ENCODE results near the gene TTLL11.

Gene TTLL11

DNA sequence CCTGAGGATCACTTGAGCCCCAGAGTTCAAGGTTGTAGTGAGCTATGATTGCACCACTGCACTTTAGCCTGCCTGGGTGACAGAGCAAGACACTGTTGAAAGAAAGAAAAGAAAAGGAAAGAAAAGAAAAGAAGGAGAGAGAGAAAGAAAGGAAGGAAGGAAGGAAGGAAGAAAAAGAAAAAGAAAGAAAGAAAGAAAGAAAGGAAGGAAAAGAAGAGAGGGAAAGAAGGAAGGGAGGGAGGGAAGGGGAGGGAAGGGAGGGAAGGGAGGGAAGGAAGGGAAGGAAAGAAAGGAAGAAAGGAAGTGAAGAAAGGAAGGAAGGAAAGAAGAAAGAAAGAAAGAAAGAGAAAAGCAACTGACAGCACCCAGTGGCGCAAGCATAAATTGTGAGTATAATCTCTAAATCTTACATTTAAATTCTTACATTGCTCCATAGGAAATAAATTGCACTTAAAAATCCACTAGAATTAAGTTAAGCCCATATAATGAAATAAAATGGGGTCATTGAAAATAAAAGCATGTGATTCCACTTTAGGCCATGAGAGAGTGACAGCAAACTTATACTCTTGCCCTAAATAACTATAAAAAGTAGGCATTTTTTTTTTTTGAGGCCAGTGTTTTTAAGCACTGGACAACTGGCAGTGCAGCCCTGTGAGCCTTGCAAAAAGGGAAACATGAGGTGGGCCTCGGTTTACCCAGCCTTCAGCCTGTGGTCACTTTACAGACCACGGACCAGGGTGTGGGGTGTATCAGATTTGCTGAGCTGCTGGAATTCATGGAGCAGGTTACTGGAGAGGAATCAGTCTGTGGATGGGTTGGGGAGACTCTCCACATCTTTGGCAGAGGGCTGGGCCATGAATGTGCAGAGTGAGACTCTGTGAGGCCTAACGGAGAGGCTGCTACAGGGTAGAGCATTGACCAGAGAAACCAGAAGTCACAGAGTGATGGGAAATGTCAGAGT, 175.5 kb downstream of the TTLL11 start:
- no peak overlapping the region for H3K4me3 ChIP-seq (ENCODE audit: low read depth, low read length)
- TF ChIP-seq, protein P1, sequence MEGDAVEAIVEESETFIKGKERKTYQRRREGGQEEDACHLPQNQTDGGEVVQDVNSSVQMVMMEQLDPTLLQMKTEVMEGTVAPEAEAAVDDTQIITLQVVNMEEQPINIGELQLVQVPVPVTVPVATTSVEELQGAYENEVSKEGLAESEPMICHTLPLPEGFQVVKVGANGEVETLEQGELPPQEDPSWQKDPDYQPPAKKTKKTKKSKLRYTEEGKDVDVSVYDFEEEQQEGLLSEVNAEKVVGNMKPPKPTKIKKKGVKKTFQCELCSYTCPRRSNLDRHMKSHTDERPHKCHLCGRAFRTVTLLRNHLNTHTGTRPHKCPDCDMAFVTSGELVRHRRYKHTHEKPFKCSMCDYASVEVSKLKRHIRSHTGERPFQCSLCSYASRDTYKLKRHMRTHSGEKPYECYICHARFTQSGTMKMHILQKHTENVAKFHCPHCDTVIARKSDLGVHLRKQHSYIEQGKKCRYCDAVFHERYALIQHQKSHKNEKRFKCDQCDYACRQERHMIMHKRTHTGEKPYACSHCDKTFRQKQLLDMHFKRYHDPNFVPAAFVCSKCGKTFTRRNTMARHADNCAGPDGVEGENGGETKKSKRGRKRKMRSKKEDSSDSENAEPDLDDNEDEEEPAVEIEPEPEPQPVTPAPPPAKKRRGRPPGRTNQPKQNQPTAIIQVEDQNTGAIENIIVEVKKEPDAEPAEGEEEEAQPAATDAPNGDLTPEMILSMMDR (IDR thresholded peaks at IDR 0.05; ENCODE audit: control insufficient read depth, extremely low read depth, insufficient read depth): no peak
- no peak for DNase-seq (ENCODE audit: low read depth)

DNA sequence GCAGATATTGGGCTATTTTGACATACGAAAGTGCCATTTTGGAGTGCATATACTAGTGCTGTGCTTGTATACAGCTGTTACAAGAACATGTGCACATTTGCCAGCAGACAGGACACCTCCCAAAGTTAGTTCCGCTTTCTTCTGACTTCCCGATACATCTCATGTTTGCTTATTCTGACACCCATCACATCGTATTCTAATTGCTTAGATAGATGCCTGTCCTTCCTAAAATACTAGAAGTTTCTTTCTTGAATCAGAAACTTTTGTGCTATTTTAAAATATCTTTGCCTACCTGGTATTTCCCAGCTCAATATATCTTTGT, 177.8 kb downstream of the TTLL11 start:
- TF ChIP-seq, protein P1 (IDR thresholded peaks at IDR 0.05; ENCODE audit: control insufficient read depth, extremely low read depth, insufficient read depth): no peak
- no peak overlapping the region for H3K4me3 ChIP-seq (ENCODE audit: low read depth, low read length)
- no peak for DNase-seq (ENCODE audit: low read depth)

DNA sequence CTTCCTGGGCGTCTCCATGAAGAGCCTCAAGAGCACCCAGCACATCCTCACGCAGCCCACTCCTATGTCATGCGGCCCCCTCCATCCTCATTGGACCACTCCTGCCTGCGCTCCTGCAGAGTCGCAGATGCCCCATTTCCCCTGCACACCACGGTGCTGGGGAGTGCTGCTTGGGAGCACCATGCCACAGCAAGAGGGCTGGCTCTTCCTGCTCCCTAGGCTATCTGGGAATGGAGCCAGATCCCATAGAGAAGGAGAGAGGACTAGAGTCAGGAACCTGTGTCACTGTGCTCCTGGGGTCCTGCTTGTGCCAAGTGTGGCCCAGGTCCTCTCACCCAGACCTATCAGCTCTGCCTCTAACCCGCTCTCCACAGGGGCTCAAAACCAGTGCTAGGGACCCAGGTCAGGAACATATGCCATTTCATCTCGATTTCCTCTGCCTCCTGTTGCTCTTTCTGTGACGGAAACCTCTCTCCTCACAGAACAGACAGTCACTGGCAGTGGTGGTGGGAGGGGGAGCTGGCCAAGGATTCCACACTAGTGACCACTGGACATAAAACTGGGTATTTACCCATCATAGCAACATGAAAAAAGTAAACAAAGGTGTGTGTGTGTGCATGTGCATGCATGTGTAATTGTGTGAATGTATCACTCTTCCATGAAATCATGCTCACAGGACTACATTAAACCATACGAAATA, 178.4 kb downstream of the TTLL11 start:
- no peak for DNase-seq (ENCODE audit: low read depth)
- TF ChIP-seq, protein P1 (IDR thresholded peaks at IDR 0.05; ENCODE audit: control insufficient read depth, extremely low read depth, insufficient read depth): no peak
- H3K4me3 ChIP-seq (ENCODE audit: low read depth, low read length): no peak overlapping the region

DNA sequence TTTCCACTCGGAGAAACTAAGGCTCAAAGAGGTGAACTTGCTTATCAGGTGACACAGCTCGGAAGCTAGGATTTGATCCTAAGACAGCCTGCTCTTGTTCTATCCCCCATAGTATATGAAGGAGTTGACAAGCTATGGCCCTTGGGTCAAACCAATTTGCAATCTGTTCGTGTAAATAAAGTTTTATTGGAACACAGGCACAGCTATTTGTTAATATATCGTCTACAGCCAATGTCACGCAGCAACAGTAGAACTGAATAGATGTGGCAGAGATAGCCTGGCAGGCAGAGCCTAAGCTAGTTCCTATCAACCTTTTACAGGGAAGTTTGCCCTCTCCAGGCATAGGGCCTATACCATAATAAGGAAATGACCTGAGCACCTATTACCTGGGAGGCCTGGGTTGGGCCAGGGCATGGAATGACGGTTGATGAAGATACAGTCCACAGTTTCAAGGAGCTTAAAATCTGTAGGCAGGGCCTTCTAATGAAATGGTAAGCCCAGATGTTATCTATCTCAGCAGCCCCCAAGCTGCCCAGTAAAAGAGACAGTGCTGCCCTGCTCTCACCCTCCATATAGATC, 179.0 kb downstream of the TTLL11 start:
- no peak overlapping the region for H3K4me3 ChIP-seq (ENCODE audit: low read depth, low read length)
- no peak for DNase-seq (ENCODE audit: low read depth)
- TF ChIP-seq, protein P1 (IDR thresholded peaks at IDR 0.05; ENCODE audit: control insufficient read depth, extremely low read depth, insufficient read depth): no peak

DNA sequence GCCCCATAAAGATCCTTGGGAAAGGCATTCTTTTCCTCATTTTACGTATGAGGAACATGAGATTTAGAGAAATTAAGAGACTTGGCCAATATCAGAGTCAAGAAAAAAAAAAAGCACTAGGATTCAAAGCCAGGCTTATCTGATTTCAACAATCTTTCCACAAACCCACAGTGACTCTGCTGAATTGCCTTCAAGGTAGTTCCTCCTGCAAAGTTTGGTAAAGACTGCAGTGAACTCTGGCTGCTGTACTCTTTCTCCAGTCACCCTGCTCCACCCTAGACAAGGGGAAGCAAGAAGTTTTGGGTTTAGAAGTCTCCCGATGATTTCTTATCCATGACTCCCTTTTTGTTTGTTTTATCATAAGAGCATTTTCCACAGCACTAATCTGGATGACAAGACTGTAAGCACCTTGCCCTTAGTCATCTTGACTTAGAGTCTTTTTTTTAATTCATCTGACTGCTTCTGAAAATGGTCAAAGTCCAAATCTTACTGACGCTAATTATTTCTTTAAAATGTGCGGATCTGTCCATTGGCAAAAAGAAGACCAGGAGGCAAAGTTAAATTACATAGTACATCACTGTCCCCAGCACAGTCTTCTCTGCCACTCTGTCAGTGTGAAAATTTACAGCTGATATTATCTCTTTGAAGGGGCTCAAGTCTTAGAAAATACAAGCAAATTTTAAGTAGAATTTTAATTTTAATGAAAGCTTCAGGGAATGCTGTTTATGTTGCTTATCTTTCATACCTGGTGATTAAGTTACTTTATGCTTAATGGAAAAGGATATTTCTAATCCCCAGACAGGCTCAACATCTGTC, 180.1 kb downstream of the TTLL11 start:
- no peak overlapping the region for H3K4me3 ChIP-seq (ENCODE audit: low read depth, low read length)
- no peak for DNase-seq (ENCODE audit: low read depth)
- TF ChIP-seq, protein P1 (IDR thresholded peaks at IDR 0.05; ENCODE audit: control insufficient read depth, extremely low read depth, insufficient read depth): no peak

DNA sequence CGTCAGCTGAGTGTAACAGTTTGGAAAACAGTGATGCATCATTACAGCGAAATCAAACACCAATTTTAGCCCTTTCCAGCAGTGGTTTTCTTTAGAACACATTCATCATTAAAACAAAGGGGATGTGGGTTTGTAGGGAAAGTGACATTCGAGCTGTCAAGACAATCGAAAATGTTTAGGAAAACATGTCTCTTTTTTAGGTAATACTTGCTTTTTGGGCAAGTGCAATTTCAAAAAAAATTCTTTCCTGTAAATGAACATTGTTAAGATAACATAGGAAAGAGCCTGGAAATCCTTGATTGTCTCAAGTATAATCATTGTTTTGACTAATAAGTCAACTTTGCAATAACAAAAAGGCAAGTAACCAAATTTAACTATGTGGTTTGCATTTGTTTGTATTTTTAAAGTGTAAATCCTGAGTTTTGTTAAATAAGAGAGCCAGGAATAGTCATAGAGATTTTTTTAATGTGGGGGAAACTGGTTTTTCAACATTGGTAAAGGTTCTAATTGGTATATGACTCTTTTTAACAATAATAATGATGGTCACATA, 182.5 kb downstream of the TTLL11 start:
- no peak overlapping the region for H3K4me3 ChIP-seq (ENCODE audit: low read depth, low read length)
- TF ChIP-seq, protein P1 (IDR thresholded peaks at IDR 0.05; ENCODE audit: control insufficient read depth, extremely low read depth, insufficient read depth): no peak
- no peak for DNase-seq (ENCODE audit: low read depth)

All from LNCaP clone FGC (cell line).